HL-60/S4 (cell line): ENCODE data around the gene IKBIP.
"Not testable (repeated sequence)": the region's sequence is repeated elsewhere in the genome, so short reads cannot be mapped to it uniquely, and the experiment has no call there.

ENCODE experiments used
- in situ Hi-C: fragments of 300-500 bp; cut with MboI; formaldehyde crosslinking; loops from 2 replicates; pipeline ENCODE4 v1.14.3; 2022; ENCODE audit warnings: low sequenced_read_pairs

IKBIP gene

GRCh38 chr12:98578821-98579220 lies 65.8 kb downstream of the IKBIP start:
- in situ Hi-C loops: no loop called here

DNA sequence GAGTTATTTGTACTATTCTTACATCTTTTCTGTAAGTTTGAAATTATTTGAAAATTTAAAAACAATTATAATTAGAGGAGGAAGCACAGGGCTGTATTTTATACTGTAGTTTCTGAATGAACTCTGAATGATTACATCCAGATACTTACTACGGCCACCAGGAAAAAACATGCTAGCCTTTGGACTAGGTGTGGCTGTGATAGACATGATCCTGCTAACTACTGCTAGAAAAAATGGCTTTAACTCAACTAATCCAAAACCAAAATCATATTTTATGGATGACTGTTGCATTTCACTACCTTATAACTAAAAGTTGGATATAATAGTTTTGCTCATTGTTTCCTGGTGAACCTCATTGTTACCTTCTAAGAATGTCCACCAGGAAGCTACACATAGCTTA lies 66.2 kb downstream of the IKBIP start:
- in situ Hi-C loops: no loop called here

GRCh38 chr12:98576795-98577194 lies 67.8 kb downstream of the IKBIP start:
- in situ Hi-C loops: not testable (repeated sequence)

DNA sequence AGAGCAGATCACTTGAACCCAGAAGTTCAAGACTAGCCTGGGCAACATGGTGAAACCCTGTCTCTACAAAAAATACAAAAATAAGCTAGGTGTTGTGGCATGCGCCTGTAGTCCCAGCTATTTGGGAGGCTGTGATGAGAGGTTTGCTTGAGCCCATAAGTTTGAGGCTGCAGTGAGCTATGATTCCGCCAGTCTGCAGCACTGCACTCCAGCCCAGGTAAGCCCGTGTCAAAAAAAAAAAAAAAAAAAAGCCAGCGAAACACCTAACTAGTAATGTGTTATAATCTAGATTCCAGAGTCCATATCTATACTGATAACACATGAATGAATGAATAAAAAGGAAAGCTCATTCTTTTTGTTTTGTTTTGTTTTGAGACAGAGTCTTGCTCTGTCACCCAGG lies 69.6 kb downstream of the IKBIP start:
- in situ Hi-C loops: no loop called here
